Stimulated activated naive CD4-positive, alpha-beta T cell treated with Interleukin-2 at 50 U/mL for 16 hours (primary cell): ENCODE results near the gene DHH.
"Not testable (repeated sequence)": the region's sequence is repeated elsewhere in the genome, so short reads cannot be mapped to it uniquely, and the experiment has no call there.

Experiments used
- DNase-seq: peaks from one replicate; lab custom pipeline; 2025; lab: John Stamatoyannopoulos, UW

Gene DHH

DNA sequence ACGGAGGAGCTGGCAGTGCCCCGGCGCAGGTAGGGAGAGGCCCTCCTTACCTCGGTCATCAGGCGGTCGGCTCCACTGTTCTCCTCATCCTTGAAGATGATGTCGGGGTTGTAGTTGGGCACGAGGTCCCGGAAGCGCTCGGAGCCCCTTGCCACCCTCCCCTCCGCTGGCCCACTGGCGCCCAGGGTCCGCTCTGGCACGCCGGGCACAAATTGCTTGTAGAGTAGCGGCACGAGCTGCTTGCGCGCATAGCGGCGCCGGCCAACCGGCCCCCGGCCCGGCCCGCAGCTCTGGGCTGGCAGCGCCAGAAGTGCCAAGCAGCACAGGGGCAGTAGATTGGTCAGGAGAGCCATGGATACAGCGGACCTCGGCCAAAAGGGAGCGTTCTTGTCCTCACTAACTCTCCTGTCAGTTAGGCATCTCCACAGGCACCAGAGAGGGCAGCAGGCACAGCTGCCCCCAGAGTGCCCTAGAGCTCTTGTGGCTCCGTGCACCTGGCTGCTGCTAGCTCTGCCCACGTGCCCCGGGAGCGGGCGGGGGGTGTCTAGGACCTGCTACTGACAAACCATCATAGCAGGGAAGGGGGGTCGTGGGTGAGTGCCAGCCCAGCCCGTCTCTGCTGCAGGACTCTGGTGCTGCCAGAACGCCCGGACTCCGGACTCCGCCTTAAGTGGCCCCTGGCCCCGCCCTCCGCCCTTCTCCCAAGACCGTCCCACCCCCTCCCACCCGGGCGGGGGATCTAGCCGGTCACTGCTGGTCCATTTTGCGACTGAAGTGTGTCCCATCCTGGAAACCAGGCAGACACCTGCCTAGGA, at the start of gene DHH:
DHH (minus strand) TSS at position 642 of the 815 bp plus-strand sequence; CDS start at position 353, 289 bp downstream.
- no peak for DNase-seq

DNA sequence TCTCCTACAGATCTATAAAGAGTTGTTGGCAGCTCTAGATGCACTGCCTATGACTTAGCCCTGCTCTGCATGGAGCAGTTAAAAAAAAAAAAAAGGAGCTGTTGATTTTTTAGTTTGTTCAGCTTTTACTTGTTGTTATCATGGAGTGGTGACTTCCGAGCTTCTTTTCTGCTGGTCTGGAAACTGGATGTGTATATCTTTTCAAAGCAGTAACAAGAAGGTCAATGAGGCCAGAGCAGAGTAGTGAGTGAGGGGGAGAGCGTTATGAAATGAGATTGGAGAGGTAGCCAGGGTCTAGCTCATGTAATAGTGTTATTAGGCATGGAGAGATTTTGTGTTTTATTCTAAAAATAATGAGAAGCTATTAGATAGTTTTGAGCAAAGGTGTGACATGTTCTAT, 49.8 kb upstream of the DHH start:
- no peak for DNase-seq

DNA sequence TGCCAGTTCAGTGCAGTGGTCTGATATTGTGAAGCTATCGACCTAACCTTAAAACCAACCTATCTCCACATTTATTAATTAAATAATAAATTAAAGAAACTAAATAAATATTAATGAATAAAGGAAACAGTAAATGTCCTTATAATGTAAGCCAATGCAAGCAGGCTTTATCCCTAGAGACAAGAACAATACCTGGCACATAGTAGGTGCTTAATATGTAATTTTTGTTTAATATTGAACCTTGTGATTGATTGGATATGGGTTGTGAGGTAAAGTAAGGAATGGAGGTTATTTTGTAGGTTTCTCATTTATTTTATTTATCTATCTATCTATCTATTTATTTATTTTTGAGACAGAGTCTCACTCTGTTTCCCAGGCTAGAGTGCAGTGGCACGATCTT, 44.4 kb upstream of the DHH start:
- DNase-seq = no peak

DNA sequence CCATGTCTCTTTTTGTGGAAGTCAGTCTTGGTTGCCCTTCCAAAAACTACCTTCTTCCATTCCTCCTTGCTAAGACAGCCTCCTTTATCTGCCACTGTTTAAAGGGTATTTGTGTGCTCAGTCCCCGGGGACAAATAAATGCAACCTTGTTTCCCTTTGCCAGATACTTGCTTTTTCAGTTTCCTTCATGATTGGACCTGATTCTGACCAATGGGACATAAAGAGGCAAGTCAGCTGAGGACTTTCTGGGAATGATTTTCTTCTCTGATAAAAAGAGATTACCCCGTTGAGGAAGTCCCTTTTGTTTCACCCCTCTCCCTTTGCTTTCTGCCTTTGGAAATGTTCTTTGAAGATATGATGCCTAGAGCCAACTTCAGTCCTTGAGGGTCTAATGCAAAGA, 44.0 kb upstream of the DHH start:
- no peak for DNase-seq

DNA sequence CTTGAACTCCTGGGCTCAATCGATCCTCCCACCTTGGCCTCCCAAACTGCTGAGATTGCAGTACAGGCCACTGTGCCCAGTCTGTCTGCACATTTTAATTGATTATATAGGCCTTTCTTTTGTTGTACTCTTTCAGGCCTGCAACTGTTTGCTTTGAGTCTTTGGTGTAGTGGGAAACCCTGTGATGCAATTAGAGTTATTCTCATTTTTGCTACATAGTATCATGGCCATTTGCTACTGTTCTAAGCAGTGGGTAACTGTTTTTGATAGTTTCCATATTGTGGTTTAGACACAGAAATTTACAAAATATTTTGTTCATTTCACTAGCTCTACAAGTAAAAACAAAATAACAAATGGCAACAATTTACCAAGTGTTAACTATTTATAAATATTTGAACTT, 42.9 kb upstream of the DHH start:
- no peak for DNase-seq

DNA sequence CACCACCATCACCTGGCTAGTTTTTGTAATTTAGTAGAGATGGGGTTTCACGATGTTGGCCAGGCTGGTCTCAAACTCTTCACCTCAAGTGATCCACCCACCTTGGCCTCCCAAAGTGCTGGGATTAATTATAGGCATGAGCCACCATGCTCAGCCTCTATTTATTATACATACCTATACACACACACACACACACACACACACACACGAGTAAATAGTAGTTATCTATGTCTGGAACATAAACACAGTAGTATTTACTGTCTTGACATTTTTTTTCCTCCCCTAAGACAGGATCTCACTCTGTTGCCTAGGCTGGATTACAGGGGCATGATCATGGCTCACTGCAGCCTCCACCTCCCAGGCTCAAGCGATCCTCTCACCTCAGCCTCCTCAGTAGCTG, 42.4 kb upstream of the DHH start:
- not testable (repeated sequence) for DNase-seq

DNA sequence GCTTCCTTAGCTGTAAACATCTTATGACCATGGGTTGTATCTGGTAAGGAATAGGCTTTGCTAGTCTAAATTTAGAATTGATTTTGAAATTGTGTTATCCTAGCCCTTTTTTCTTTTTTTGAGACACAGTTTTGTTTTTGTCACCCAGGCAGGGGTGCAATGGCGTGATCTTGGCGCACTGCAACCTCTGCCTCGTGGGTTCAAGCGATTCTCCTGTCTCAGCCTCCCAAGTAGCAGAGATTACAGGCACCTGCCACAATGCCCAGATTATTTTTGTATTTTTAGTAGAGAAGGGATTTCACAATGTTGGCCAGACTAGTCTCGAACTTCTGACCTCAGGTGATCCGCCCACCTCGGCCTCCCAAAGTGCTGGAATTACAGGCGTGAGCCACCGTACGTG, 39.0 kb upstream of the DHH start:
- DNase-seq = no peak

DNA sequence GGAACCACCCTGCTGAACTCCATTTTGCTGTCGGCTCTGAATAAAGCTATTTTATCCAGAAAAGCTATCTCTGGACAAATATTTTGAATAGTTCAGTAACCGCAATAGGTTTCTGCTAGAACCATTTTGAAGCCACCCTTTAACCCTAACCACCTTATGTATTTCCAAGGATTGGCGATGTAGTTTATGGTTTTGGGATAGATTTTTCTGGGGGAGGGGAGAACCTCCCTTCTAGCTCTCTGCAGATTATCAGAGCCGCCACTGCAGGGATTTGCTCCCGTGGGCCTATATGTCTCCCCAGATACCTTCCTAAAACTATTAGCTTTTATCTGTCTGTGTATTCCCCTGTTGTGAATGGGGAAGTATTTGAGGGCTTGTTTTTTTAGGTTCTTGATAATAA, 38.4 kb upstream of the DHH start:
- DNase-seq = no peak

DNA sequence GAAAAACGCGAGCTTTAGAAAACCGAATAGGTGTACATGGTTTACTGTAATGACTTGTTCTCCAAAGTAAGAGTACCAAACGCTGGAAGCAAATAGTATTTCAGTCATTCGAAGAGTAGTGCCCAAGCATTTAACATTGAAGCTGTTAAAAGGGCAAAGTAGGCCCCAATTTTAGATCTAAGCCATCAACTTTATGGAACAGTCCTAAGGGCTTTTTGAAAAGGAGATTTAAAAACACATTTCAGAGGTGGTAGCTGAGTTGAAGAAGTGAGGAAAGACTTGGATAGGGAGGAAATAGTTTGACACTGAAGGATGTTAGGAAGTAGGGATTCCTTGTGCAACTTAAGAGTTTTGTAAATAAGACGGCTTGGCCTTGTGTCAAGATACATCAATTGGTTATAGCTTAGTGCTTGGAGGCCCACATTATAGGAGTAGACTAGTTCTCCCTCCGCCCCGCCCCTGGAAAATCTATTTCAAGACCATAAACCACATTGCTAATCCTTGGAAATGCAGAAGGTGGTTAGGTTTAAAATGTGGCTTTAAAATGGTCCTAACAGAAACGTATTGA, 37.4 kb upstream of the DHH start:
- DNase-seq = no peak

DNA sequence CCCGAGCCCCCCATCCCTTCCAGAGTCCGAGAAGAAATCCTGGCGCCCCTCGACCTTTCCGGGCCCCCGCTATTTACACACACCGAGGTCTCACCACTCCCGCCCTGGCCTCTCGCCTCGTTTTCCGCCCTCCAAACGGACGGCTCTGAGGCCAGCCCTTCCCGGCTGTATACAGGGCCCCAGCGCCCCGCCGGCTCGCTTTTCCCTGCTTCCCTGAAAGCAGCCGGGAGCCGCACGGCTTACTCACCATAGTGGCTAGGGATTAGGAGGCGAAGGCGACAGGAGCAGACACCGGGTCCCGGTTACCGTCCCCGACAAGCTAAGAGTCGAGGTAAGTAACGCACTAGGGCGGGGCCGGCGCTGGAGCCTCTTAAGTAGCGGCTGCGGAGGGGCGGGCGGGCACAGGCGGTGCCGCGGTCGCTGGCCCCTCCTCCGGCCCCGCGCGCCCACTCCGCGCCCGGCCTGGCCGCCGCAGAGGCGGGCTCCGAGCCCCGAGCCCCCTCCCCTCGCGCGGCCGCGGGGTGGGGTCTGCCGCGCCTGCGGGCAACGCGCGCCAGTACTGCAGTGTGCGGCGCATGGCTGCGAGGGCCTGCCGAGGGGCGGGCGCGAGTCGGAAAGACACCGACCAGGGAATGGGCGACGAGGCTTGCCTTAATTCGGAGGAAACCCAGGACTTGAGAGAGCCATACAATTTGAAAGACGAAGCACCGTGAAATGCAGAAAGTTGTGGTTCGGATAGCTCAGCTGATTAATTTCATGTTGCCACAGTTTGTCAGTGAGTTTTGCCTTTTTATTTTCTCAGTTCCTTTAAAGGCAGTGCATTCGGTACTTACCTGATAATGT, 36.7 kb upstream of the DHH start, which contains the start of gene TUBA1B:
TUBA1B (minus strand) TSS at position 345 of the 843 bp plus-strand sequence; CDS start at position 250, 95 bp downstream.
- DNase-seq = peak; percentile 84

DNA sequence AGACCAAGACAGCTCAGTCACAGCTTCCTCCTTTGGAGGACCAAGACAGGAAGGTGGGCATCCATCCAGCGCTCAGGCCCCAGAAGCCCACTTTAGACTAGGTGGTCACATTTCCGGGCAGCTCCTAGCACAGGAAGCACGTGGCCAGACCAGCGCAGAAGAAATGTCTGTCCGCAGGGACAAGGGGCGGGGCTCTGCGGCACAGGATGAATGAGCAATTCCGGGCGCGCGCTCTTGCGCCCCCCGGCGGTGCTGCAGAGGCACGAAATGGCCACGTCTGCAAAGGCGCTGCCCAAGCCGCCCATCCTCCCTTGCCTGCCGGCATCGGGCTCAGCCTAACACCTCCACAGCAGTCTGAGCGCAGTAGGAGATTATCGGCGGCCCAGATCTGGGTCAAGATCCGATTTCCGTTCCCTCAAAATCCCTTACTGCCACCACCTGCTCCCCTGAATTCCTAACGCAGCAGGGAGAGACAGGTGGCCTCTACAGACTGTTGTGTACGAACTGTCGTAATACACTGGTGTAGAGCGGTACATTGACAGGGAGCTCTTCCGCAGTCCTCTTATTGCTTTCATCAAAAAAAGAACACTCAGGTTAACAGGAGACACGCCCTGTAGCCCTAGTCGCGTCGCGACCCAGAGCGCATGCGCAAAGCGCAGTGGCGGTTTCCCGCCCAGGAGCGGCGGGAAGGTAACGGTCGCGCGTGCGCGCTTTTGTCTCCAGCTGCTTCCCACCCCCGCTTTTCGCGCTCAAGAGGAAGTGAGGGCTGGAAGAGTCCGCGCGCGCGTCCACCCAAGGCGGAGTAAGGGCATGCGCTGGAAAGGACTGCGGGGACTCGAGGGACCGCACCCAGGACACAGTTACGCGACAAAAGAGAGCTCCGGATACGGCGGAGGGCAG, 35.8 kb upstream of the DHH start:
- peak; percentile 88 for DNase-seq

DNA sequence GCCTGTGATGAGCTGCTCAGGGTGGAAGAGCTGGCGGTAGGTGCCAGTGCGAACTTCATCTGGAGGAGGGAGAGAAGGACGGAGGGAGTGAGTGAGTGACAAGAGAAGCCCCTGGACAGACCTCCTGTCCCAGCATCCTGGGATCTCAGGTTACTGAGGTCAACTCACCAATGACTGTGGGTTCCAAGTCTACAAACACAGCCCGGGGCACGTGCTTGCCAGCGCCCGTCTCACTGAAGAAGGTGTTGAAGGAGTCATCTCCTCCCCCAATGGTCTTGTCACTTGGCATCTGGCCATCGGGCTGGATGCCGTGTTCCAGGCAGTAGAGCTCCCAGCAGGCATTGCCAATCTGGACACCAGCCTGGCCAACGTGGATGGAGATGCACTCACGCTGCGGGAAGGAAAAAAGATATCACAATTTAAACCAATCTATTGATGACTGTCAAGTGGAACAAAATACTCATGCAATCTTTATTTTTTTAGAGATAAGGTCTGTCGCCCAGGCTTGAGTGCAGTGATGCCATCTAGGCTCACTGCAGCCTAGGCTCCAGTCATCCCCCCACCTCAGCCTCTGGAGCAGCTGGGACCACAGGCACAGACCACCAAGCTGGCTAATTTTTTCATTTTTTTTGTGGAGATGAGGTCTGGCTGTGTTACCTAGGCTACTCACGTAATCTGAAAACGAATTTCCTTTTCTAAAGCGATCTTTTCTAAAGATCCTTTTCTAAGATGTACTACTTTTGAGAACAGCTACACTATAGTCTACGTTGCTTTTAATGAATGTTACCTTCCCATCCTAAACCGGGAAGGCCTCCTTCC, 34.9 kb upstream of the DHH start:
- peak; percentile 11 for DNase-seq

DNA sequence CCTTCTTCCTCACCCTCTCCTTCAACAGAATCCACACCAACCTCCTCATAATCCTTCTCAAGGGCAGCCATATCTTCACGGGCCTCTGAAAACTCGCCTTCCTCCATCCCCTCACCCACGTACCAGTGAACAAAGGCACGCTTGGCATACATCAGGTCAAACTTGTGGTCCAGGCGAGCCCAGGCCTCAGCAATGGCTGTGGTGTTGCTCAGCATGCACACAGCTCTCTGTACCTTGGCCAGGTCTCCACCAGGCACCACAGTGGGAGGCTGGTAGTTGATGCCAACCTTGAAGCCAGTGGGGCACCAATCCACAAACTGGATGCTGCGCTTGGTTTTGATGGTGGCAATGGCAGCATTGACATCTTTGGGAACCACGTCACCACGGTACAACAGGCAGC, 33.4 kb upstream of the DHH start:
- DNase-seq = not testable (repeated sequence)

DNA sequence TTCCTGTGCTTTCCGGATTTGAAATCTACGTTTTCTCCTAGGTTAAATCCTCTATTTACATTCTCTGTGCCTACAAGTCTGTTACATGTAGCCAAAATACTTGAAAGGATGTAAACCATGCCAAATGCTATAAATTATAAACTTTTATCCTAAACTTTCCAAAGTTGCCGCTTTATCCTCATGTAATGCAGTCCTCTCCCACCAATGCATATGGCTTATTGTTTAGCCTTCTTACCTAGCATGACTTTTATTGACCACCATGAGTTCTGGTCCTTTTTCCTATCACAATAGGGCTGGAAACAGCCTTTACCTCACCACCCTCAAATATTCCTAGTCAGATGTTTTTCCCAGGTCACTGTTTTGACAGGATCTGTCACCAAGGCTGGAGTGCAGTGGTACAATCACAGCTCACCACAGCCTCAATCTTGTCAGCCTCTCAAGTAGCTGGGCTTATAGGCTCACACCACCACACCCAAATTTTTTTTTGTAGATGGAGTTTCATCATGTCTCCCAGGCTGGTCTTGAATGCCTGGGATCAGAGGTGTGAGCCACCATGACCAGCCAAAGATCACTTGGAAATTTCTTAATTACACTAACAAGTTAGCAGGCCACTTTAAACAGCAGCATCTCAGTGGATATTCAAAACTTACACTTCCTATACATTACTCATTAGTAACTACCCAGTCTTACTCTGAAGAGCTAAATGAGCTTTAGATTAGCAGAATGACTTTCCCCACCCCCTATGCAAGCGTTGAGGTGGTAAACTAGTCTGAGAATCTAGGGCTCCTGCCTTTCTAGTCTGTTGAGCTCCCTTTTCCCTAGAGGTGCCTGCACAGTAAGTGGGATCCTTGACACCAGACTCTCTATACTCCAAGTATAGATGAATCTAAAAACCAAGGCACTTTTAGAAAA, 32.5 kb upstream of the DHH start:
- no peak for DNase-seq

DNA sequence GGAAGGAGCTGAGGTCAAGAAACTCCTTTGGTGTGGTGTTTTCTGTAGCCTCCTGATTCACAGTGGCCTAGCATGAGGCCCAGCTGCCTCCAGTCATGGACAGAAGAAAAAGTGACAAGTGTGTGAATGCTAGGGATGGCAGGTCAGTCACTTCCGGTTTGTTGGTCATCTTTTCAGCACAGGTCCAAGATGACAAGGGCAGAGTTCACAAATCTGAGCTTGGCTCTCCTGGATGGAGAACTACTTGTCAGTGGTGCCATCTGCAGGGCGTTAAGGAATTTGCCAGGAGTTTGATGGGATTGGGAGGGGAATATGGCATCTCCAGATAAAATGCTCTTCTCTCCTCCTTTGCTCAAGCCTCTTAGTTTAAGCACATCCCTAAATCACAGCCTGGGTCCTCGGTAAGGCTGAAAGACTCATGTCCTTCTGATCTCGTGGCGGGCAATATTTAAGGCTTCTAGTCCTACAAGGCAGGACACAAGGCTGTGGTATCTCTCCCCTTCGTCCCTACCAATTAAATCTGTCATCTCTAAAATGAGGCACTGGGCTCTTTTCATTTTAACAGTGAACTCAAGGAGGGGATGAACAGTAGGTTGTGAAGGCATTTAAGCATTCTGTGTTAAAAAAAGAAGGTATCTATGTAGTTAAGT, 26.6 kb upstream of the DHH start:
- DNase-seq = no peak

DNA sequence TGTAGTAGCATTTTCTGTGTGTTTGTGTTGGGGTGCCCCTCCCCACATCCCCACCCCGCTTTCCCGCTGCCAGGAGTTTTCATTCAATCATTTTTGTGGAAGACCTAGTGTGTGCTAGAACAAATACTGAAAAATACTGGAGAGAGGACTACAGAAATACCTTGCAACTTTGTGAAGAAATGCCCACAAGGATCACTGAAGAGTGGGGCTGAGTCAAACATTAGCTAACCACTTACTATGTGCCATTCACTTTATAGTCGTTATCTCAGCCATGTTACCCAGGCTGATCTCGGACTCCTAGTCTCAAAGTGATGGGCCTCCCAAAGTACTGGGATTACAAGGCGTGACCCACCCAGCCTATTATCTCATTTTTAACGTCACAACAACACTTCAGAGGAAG, 16.6 kb upstream of the DHH start:
- no peak for DNase-seq

DNA sequence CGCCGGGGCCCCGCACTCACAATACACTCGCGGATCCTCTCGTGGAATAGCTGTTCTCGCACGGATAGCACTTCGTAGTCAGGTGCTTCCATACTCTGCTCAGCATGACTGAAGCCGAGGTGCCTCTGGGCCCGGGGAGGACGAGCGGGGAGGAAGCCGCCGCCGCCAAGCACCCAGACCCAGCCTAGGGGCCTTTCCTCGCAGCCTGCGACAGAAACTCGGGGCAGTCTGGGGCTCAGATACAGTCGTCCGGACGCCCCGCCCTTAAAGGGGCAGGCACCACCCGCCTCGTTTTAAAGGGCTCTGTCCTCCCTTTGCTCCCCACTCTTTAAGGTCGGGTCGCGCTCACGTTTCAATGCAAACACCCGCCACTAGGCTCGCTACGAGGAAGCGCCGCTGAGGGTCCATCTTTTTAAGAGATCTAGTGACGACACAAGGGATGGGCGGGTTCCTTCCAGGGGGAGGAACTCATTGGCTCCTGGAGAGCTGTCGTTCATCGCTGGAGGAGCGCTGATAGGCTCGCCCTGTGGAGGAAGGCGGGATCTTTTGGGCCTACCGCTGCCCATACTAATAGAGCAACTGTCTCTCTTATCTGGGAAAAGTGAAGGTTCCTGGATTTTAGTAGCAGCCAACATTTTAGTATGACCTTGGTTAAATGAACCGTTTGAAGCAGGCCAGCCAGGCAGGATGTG, 16.0 kb upstream of the DHH start, which contains the start of gene LMBR1L:
LMBR1L (minus strand) TSS at position 384 of the 692 bp plus-strand sequence; CDS start at position 92, 292 bp downstream.
- peak; percentile 95 for DNase-seq
